ENCODE measurements around the gene OTUD3. TPM values are rescaled to one million over a fixed set of nuclear protein-coding genes. Genes with fewer than 3 reads are reported as not detected.
A peak's percentile ranks its signal among the peaks of the same experiment; 100 is the strongest.

Gene OTUD3
- total and polyA plus RNA-seq, 9 of the 15 experiments (the other 6 are each of a cell fraction or from before 2014, with no cell fraction given): 2.0 to 16.6 (median 11.0) TPM

GRCh38 chr1:19861034-19861433, 21.2 kb upstream of the OTUD3 start (continued):
- TF ChIP-seq ZNF592 (IDR thresholded peaks at IDR 0.05) (no peak), BRD4 (IDR thresholded peaks at IDR 0.05) (no peak), NONO (IDR thresholded peaks at IDR 0.05; ENCODE audit: low read depth in 2 of 2, low read length in 1 of 2) (no peak), TCFL5 (CRISPR knock-in tag; conservative IDR thresholded peaks at IDR 0.05) (no peak), FOS (IDR thresholded peaks at IDR 0.05; ENCODE audit: extremely low read depth, insufficient read length) (peak; percentile 9), ZNF316 (IDR thresholded peaks at IDR 0.05) (no peak), RBFOX2 (IDR thresholded peaks at IDR 0.05; ENCODE audit: low read depth, low read length) (no peak), FOXA1 (IDR thresholded peaks at IDR 0.05; ENCODE audit: borderline replicate concordance) (no peak), PTRF (tag; IDR thresholded peaks at IDR 0.05) (no peak), NKRF (IDR thresholded peaks at IDR 0.05; ENCODE audit: borderline replicate concordance) (no peak), JUNB (CRISPR knock-in tag; conservative IDR thresholded peaks at IDR 0.05) (no peak), ZNF232 (CRISPR knock-in tag; IDR thresholded peaks at IDR 0.05) (no peak), WHSC1 (IDR thresholded peaks at IDR 0.05; ENCODE audit: low read length) (no peak), TFAP4 (CRISPR knock-in tag; IDR thresholded peaks at IDR 0.05; ENCODE audit: borderline replicate concordance) (no peak), KHSRP (IDR thresholded peaks at IDR 0.05) (no peak)
